Stimulated activated CD8-positive, alpha-beta memory T cell treated with anti-CD3 and anti-CD28 coated beads, Interleukin-7, amount 100 ng/mL, for 1 hour (primary cell): Measurements from ENCODE around the gene PPP1R14C.

Source experiments
- DNase-seq, 2 donors: peaks; one replicate each; pipeline ENCODE4 v3.0.0-alpha.2; 2020; ENCODE audit warnings: low read depth in 2 of 2

PPP1R14C gene

GRCh38 chr6:150296890-150297289, 154.0 kb downstream of the PPP1R14C start:
- no peak for DNase-seq

GRCh38 chr6:150297327-150298029, 154.6 kb downstream of the PPP1R14C start:
- DNase-seq: no peak

- no peak for DNase-seq
Measured at GRCh38 chr6:150298030-150298380, 155.2 kb downstream of the PPP1R14C start.

GRCh38 chr6:150298676-150299075, 155.8 kb downstream of the PPP1R14C start:
- no peak for DNase-seq
